Transverse colon (tissue), 4 donors: ENCODE measurements around the gene AP3B1. TPM values are rescaled to one million over a fixed set of nuclear protein-coding genes. Genes with fewer than 3 reads are reported as not detected.

Experiments used
- DNase-seq: peaks from one replicate; pipeline ENCODE4 v3.0.0-alpha.2; 2019
- H3K27ac ChIP-seq, 4 donors: fragments of 200-600 bp; sonication (generic); 2 replicates each; pipeline ENCODE4 v1.5.1; 2016 to 2018; ENCODE audit warnings: inconsistent platforms in 4 of 4
- H3K27me3 ChIP-seq: fragments of 200-600 bp; sonication (generic); 2 replicates; pipeline ENCODE4 v1.5.1; 2017; ENCODE audit warnings: inconsistent platforms
- H3K36me3 ChIP-seq, 4 donors: fragments of 200-600 bp; sonication (generic); 2 replicates each; pipeline ENCODE4 v1.5.1; 2017 to 2019; ENCODE audit warnings: inconsistent platforms in 4 of 4
- H3K4me1 ChIP-seq, 4 donors: fragments of 200-600 bp; sonication (generic); 2 replicates each; pipeline ENCODE4 v1.5.1; 2017 to 2020; ENCODE audit warnings: inconsistent platforms in 4 of 4
- H3K4me3 ChIP-seq, 4 donors: fragments of 200-600 bp; sonication (generic); 1 replicate in 1 of 4; 2 replicates in 3 of 4; pipeline versions ENCODE4 v1.5.1 to v1.6.1; 2017 to 2019; ENCODE audit warnings: inconsistent platforms in 4 of 4
- H3K9me3 ChIP-seq, 2 donors: fragments of 200-600 bp; sonication (generic); 2 replicates each; pipeline ENCODE4 v1.5.1; 2017 to 2019; ENCODE audit warnings: inconsistent platforms in 2 of 2
- CTCF ChIP-seq, 5 experiments: fragments of 200-600 bp in 3 of 5; fragments of 450-650 bp in 2 of 5; sonication (generic) in 3 of 5; IDR thresholded peaks; 1 replicate in 2 of 5; 2 replicates in 3 of 5; pipeline ENCODE4 v1.5.1; 2016 to 2017; ENCODE audit warnings: antibody characterized with exemption in 5 of 5, inconsistent platforms in 3 of 5, mild to moderate bottlenecking in 2 of 5, moderate library complexity in 1 of 5
- EP300 ChIP-seq: sonication (generic); formaldehyde crosslinking; IDR thresholded peaks from one replicate; pipeline ENCODE4 v1.6.1; 2017; ENCODE audit warnings: antibody characterized with exemption, low read depth
- POLR2A ChIP-seq: fragments of 450-650 bp; IDR thresholded peaks from one replicate; pipeline ENCODE4 v1.6.1; 2016; ENCODE audit warnings: antibody characterized with exemption, mild to moderate bottlenecking, moderate library complexity
- POLR2AphosphoS5 ChIP-seq, 3 donors: sonication (generic); formaldehyde crosslinking; IDR thresholded peaks; one replicate each; pipeline ENCODE4 v1.6.1; 2016; ENCODE audit warnings: antibody characterized with exemption in 3 of 3
- WGBS, 2 donors: methylation state at CpG; one replicate each; pipeline ENCODE4 v1.1.5; 2018; ENCODE audit warnings: low coverage in 1 of 2; 5-methylcytosine and 5-hydroxymethylcytosine counted together
- in situ Hi-C, 4 donors: fragments of 200-750 bp; cut with MboI; loops; one replicate each; pipeline versions ENCODE4 v1.15.0 to v1.15.1; 2017; ENCODE audit warnings: low sequenced_read_pairs in 3 of 4, low pct_ligation_motif_present in 1 of 4, low pct_unique_long_range_greater_than_20kb in 1 of 4
- intact Hi-C: fragments of 100-400 bp; cut with DNase I; formaldehyde crosslinking; loops from one replicate; pipeline ENCODE4 v1.15.1; 2023; ENCODE audit warnings: low total_unique reads
- total RNA-seq, 4 donors: library from RNA; depleted of rRNA; stranded (reverse); fragments of >200 nt; gene quantifications; one replicate each; pipeline ENCODE4 v1.1.0, GENCODE V29; 2016

The AP3B1 gene
- total RNA-seq, 4 donors from 2014 or later: 45.7 to 61.3 (median 53.4) TPM

GRCh38 chr5:78277715-78278114 lies 16.8 kb downstream of the AP3B1 start:
- in situ Hi-C loops (no loop called here), intact Hi-C loops (no loop called here)
- TF ChIP-seq POLR2A (no peak), POLR2AphosphoS5 (IDR thresholded peaks at IDR 0.05) (no peak), CTCF (IDR thresholded peaks at IDR 0.05) (no peak), EP300 (no peak)
- Histone ChIP-seq H3K27ac (no peak overlapping the region), H3K4me1 (peaks cover 0 to 13% (median 0%) of the 10 kb centered on the region in 4 donors), H3K27me3 (no peaks in the 10 kb centered on the region), H3K9me3 (no peaks in the 10 kb centered on the region), H3K4me3 (no peak overlapping the region), H3K36me3 (no peaks in the 10 kb centered on the region)
- no peak for DNase-seq
- WGBS, 2 donors: 100% methylated on average over 1 of the region's 1 CpG; no CpG with 5 or more reads in 1 of the 2 donors

- intact Hi-C loops: no loop called here
- TF ChIP-seq EP300: no peak
- TF ChIP-seq POLR2AphosphoS5 (IDR thresholded peaks at IDR 0.05): no peak
- TF ChIP-seq CTCF (IDR thresholded peaks at IDR 0.05): no peak
- TF ChIP-seq POLR2A: no peak
- H3K27ac ChIP-seq: no peak overlapping the region
- H3K4me3 ChIP-seq: no peak overlapping the region
- in situ Hi-C loops: no loop called here
- H3K4me1 ChIP-seq: peaks cover 0 to 13% (median 0%) of the 10 kb centered on the region in 4 donors
- H3K27me3 ChIP-seq: no peaks in the 10 kb centered on the region
- no peaks in the 10 kb centered on the region for H3K9me3 ChIP-seq
- H3K36me3 ChIP-seq: no peaks in the 10 kb centered on the region
- DNase-seq: no peak
These were observed 18.4 kb downstream of the AP3B1 start for GRCh38 chr5:78275998-78276543.

- WGBS, 2 donors: 92 to 100% methylated on average over 1 of the region's 1 CpG
- no peak overlapping the region for H3K4me3 ChIP-seq
- intact Hi-C loops (no loop called here), in situ Hi-C loops (no loop called here)
- H3K27me3 ChIP-seq: no peaks in the 10 kb centered on the region
- DNase-seq: no peak
- H3K27ac ChIP-seq: no peak overlapping the region
- H3K9me3 ChIP-seq: no peaks in the 10 kb centered on the region
- H3K4me1 ChIP-seq: peaks cover 0 to 13% (median 0%) of the 10 kb centered on the region in 4 donors
- TF ChIP-seq EP300 (no peak), POLR2A (no peak), POLR2AphosphoS5 (IDR thresholded peaks at IDR 0.05) (no peak), CTCF (IDR thresholded peaks at IDR 0.05) (no peak)
- H3K36me3 ChIP-seq: no peaks in the 10 kb centered on the region
These were observed 19.8 kb downstream of the AP3B1 start for GRCh38 chr5:78274540-78275197.

GRCh38 chr5:78273436-78273835 lies 21.1 kb downstream of the AP3B1 start:
- Histone ChIP-seq H3K36me3 (no peaks in the 10 kb centered on the region), H3K9me3 (no peaks in the 10 kb centered on the region), H3K27me3 (no peaks in the 10 kb centered on the region), H3K27ac (no peak overlapping the region), H3K4me1 (peaks cover 0 to 15% (median 0%) of the 10 kb centered on the region in 4 donors), H3K4me3 (no peak overlapping the region)
- in situ Hi-C loops: no loop called here
- intact Hi-C loops: no loop called here
- TF ChIP-seq EP300 (no peak), POLR2AphosphoS5 (IDR thresholded peaks at IDR 0.05) (no peak), POLR2A (no peak), CTCF (IDR thresholded peaks at IDR 0.05) (no peak)
- 57 to 71% methylated on average over 1 of the region's 1 CpG for WGBS, 2 donors
- DNase-seq: no peak
